Sigmoid colon (tissue), 4 donors: Measurements from ENCODE around the gene ZNHIT3.

Source experiments
- POLR2AphosphoS5 ChIP-seq, 4 donors: sonication (generic); formaldehyde crosslinking; IDR thresholded peaks; one replicate each; pipeline ENCODE4 v1.6.1; 2017; ENCODE audit warnings: antibody characterized with exemption in 4 of 4
- TF ChIP-seq, protein P1 (sequence below), 4 experiments: fragments of 450-650 bp in 3 of 4; fragments of 200-600 bp in 1 of 4; IDR thresholded peaks; one replicate each; pipeline ENCODE4 v1.5.1; 2016 to 2019; ENCODE audit warnings: antibody characterized with exemption in 4 of 4, mild to moderate bottlenecking in 3 of 4, moderate library complexity in 2 of 4

DNA sequence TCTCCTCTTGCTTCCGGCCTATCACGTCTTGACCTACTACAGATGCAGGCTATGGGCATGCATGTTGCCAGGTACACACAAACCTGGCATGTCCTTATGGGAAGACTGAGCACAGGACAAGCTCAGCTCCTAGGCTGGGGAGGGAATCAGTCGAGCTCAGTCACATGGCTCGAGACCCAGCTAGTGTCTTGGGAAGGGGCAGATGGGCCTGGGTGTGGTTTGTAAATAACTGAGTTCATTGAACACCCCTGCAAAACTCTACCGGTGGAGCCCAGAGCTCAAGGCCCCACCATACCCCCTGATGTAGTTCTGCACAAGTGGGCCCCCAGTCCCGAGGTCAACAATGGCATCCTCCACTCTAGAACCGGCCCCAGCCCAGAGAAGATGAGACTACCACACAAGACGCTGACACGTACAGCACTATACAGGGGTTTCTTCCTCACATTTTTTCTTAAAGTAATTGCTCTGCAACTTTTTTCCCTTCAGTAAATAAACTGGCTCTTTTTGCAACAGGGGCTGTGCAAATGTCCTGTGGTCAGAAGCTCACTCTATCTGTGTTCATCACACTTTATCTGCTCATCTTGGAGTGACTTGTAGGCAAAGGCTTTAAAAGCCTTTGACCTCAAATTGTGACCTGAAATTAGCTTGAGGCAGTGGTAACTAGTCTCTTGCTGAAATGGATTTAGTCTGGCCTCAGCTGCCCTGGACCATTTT lies 22.9 kb downstream of the ZNHIT3 start:
- TF ChIP-seq POLR2AphosphoS5 (IDR thresholded peaks at IDR 0.05) = no peak
- TF ChIP-seq, protein P1, sequence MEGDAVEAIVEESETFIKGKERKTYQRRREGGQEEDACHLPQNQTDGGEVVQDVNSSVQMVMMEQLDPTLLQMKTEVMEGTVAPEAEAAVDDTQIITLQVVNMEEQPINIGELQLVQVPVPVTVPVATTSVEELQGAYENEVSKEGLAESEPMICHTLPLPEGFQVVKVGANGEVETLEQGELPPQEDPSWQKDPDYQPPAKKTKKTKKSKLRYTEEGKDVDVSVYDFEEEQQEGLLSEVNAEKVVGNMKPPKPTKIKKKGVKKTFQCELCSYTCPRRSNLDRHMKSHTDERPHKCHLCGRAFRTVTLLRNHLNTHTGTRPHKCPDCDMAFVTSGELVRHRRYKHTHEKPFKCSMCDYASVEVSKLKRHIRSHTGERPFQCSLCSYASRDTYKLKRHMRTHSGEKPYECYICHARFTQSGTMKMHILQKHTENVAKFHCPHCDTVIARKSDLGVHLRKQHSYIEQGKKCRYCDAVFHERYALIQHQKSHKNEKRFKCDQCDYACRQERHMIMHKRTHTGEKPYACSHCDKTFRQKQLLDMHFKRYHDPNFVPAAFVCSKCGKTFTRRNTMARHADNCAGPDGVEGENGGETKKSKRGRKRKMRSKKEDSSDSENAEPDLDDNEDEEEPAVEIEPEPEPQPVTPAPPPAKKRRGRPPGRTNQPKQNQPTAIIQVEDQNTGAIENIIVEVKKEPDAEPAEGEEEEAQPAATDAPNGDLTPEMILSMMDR (IDR thresholded peaks at IDR 0.05) = no peak
